Spleen (tissue), 11 donors: ENCODE measurements around the gene TDRD3. TPM values are rescaled to one million over a fixed set of nuclear protein-coding genes. Genes with fewer than 3 reads are reported as not detected.

ENCODE experiments used
- DNase-seq: peaks from one replicate; pipeline ENCODE4 v3.0.0-alpha.2; 2020
- H3K27ac ChIP-seq, 8 donors: fragments of 200-600 bp; sonication (generic) in 7 of 8; 1 replicate in 4 of 8; 2 replicates in 4 of 8; pipeline versions ENCODE4 v1.5.0 to v1.8.0; 2016 to 2021; ENCODE audit warnings: inconsistent platforms in 4 of 8, mild to moderate bottlenecking in 4 of 8, moderate library complexity in 1 of 8
- H3K27me3 ChIP-seq, 7 donors: fragments of 200-600 bp; sonication (generic) in 6 of 7; replicated peaks in 1 of 7; 1 replicate in 4 of 7; 2 replicates in 3 of 7; pipeline versions ENCODE4 v1.5.0 to v1.8.0; 2016 to 2021; ENCODE audit warnings: inconsistent platforms in 3 of 7, mild to moderate bottlenecking in 1 of 7
- H3K36me3 ChIP-seq, 6 donors: fragments of 200-600 bp; sonication (generic) in 5 of 6; 1 replicate in 4 of 6; 2 replicates in 2 of 6; pipeline versions ENCODE4 v1.5.0 to v1.8.0; 2016 to 2021; ENCODE audit warnings: inconsistent platforms in 2 of 6
- H3K4me1 ChIP-seq, 6 donors: fragments of 200-600 bp; sonication (generic) in 5 of 6; 1 replicate in 3 of 6; 2 replicates in 3 of 6; pipeline versions ENCODE4 v1.5.0 to v1.8.0; 2016 to 2021; ENCODE audit warnings: inconsistent platforms in 3 of 6
- H3K4me3 ChIP-seq, 8 donors: fragments of 200-600 bp; sonication (generic) in 7 of 8; 1 replicate in 4 of 8; 2 replicates in 4 of 8; pipeline versions ENCODE4 v1.5.0 to v1.8.0; 2016 to 2021; ENCODE audit warnings: inconsistent platforms in 4 of 8, mild to moderate bottlenecking in 4 of 8, moderate library complexity in 2 of 8
- H3K9me3 ChIP-seq, 8 donors: fragments of 200-600 bp; sonication (generic) in 7 of 8; 1 replicate in 4 of 8; 2 replicates in 4 of 8; pipeline versions ENCODE4 v1.5.0 to v1.8.0; 2016 to 2021; ENCODE audit warnings: inconsistent platforms in 4 of 8
- CTCF ChIP-seq, 11 experiments: fragments of 200-600 bp in 7 of 11; fragments of 450-650 bp in 4 of 11; sonication (generic) in 4 of 11; IDR thresholded peaks in 8 of 11; conservative IDR thresholded peaks in 3 of 11; 1 replicate in 7 of 11; 2 replicates in 4 of 11; pipeline versions ENCODE4 v1.4.0 to v1.8.0; 2016 to 2021; ENCODE audit warnings: antibody characterized with exemption in 11 of 11, inconsistent platforms in 4 of 11, mild to moderate bottlenecking in 1 of 11
- POLR2A ChIP-seq, 3 donors: fragments of 450-650 bp; IDR thresholded peaks; one replicate each; pipeline ENCODE4 v1.5.1; 2017; ENCODE audit warnings: antibody characterized with exemption in 3 of 3, mild to moderate bottlenecking in 1 of 3
- POLR2AphosphoS5 ChIP-seq, 3 donors: sonication (generic); formaldehyde crosslinking; IDR thresholded peaks; one replicate each; pipeline ENCODE4 v1.5.1; 2017; ENCODE audit warnings: antibody characterized with exemption in 3 of 3
- WGBS, 5 donors: extraction: QIAGEN DNeasy Blood & Tissue Kit in 3 of 5; methylation state at CpG; one replicate each; pipeline versions ENCODE4 v1.1.5 to v1.1.7; 2013 to 2018; 5-methylcytosine and 5-hydroxymethylcytosine counted together
- intact Hi-C: fragments of 100-400 bp; cut with DNase I; formaldehyde crosslinking; loops from one replicate; pipeline ENCODE4 v1.15.0; 2023; ENCODE audit warnings: low total_unique reads
- polyA plus RNA-seq, 3 donors: library from polyadenylated mRNA; stranded (reverse); fragments of 200-250 nt; gene quantifications; one replicate each; pipeline ENCODE4 v1.2.1, GENCODE V29; 2013
- total RNA-seq, 7 donors: library from RNA; depleted of rRNA in 3 of 7; stranded (reverse); fragments of >200 nt in 3 of 7; fragmentation: NEBNext Ultra II Directional in 4 of 7; extraction: Animal tissue kit (Norgen Biotek cat#: 25700) in 4 of 7; gene quantifications; one replicate each; pipeline versions ENCODE4 v1.1.0 to v1.2.1, GENCODE V29; 2016 to 2021
- donor health status: healthy with polysubstance abuse.
- donor health status: DM: no; HTN: no; CAD: no; lungs with moderate emphysema.
- donor health status: DM: no; HTN: no; CAD: no.
- donor health status: Bipolar disorder and iron deficiency.
- donor health status: healthy.
- donor health status: DM: no; HTN: no; CAD: no.
- donor health status: DM: yes; HTN: yes; CAD: no.

TDRD3 gene
- total and polyA plus RNA-seq, 10 donors, result 9.5 to 36.4 (median 23.1) TPM

- no peaks in the 10 kb centered on the region for H3K27me3 ChIP-seq
- peaks cover 0 to 6% (median 0%) of the 10 kb centered on the region in 8 donors for H3K9me3 ChIP-seq
- no peak for DNase-seq
- TF ChIP-seq POLR2A (IDR thresholded peaks at IDR 0.05), result no peak
- H3K36me3 ChIP-seq, result peaks cover 0 to 90% (median 22%) of the 10 kb centered on the region in 6 donors
- intact Hi-C loops, result no loop called here
- H3K4me1 ChIP-seq, result no peaks in the 10 kb centered on the region
- WGBS, 5 donors, result 67 to 85% (median 73%) methylated on average over 1 of the region's 1 CpG
- H3K4me3 ChIP-seq, result no peak overlapping the region
- no peak overlapping the region for H3K27ac ChIP-seq
Measured at GRCh38 chr13:60494296-60494695, 97.3 kb downstream of the TDRD3 start.

- no peak for DNase-seq
- H3K9me3 ChIP-seq, result peaks cover 0 to 54% (median 27%) of the 10 kb centered on the region in 8 donors
- H3K27ac ChIP-seq, result no peak overlapping the region
- intact Hi-C loops, result no loop called here
- 96 to 100% (median 100%) methylated on average over 1 of the region's 1 CpG for WGBS, 5 donors
- H3K27me3 ChIP-seq, result no peaks in the 10 kb centered on the region
- no peak overlapping the region for H3K4me3 ChIP-seq
- H3K4me1 ChIP-seq, result no peaks in the 10 kb centered on the region
- TF ChIP-seq CTCF (IDR thresholded peaks at IDR 0.05 in 8 of 11, conservative IDR thresholded peaks at IDR 0.05 in 3 of 11) (no peak), POLR2A (IDR thresholded peaks at IDR 0.05) (no peak), POLR2AphosphoS5 (IDR thresholded peaks at IDR 0.05) (no peak)
- H3K36me3 ChIP-seq, result peaks cover 0 to 93% (median 32%) of the 10 kb centered on the region in 6 donors
Measured at GRCh38 chr13:60501236-60501635, 104.2 kb downstream of the TDRD3 start.

GRCh38 chr13:60509601-60510386 lies 112.8 kb downstream of the TDRD3 start:
- Histone ChIP-seq H3K9me3 (peaks cover 0 to 22% (median 14%) of the 10 kb centered on the region in 8 donors), H3K27ac (no peak overlapping the region), H3K36me3 (peaks cover 5 to 68% (median 36%) of the 10 kb centered on the region in 6 donors), H3K27me3 (no peaks in the 10 kb centered on the region), H3K4me1 (no peaks in the 10 kb centered on the region), H3K4me3 (no peak overlapping the region)
- intact Hi-C loops, result no loop called here
- no peak for DNase-seq
- TF ChIP-seq POLR2A (IDR thresholded peaks at IDR 0.05) (no peak), POLR2AphosphoS5 (IDR thresholded peaks at IDR 0.05) (no peak), CTCF (IDR thresholded peaks at IDR 0.05 in 8 of 11, conservative IDR thresholded peaks at IDR 0.05 in 3 of 11) (no peak)
- 82 to 94% (median 85%) methylated on average over 3 of the region's 3 CpGs for WGBS, 5 donors

GRCh38 chr13:60511637-60512036 lies 114.6 kb downstream of the TDRD3 start:
- DNase-seq, result no peak
- no peak for TF ChIP-seq CTCF (IDR thresholded peaks at IDR 0.05 in 8 of 11, conservative IDR thresholded peaks at IDR 0.05 in 3 of 11)
- TF ChIP-seq POLR2A (IDR thresholded peaks at IDR 0.05), result no peak
- no peak for TF ChIP-seq POLR2AphosphoS5 (IDR thresholded peaks at IDR 0.05)
- Histone ChIP-seq H3K4me3 (no peak overlapping the region), H3K27me3 (no peaks in the 10 kb centered on the region), H3K27ac (no peak overlapping the region), H3K9me3 (peaks cover 0 to 22% (median 14%) of the 10 kb centered on the region in 8 donors), H3K4me1 (no peaks in the 10 kb centered on the region), H3K36me3 (peaks cover 5 to 79% (median 34%) of the 10 kb centered on the region in 6 donors)
- WGBS, 5 donors, result 93 to 97% (median 95%) methylated on average over 2 of the region's 2 CpGs
- intact Hi-C loops, result no loop called here
